HuH-7 (cell line): ENCODE data around the gene GABRP.
A peak's percentile ranks its signal among the peaks of the same experiment; 100 is the strongest.
"Not testable (repeated sequence)": the region's sequence is repeated elsewhere in the genome, so short reads cannot be mapped to it uniquely, and the experiment has no call there.

ENCODE experiments used
- DNase-seq: peaks from one replicate; pipeline ENCODE4 v3.0.0; 2011; ENCODE audit warnings: low spot score

GABRP gene

GRCh38 chr5:170783498-170784247 is at the start of gene GABRP:
Gene GABRP (plus strand): TSS chr5:170783725. CDS start chr5:170788616, 4,891 bp downstream.
- no peak for DNase-seq

DNA sequence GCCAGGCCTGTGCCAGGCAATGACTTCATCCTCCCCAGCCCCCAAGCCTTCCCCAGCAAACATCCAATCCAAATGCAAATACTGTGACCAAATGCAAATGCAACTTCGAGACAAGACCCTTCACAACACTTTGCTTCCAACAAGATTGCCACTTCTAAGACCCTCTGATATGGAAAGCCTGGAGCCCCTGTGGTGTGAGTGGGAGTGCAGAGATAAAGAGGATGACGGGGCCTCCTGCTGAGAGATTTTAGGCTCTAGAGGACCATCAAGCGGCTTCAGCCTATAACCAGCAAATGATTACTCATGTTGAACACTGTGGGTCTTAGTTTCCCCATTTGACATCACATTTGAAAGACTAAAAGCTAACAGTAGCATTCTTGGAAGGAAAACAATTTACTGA is 46.6 kb upstream of the GABRP start:
- DNase-seq = no peak

DNA sequence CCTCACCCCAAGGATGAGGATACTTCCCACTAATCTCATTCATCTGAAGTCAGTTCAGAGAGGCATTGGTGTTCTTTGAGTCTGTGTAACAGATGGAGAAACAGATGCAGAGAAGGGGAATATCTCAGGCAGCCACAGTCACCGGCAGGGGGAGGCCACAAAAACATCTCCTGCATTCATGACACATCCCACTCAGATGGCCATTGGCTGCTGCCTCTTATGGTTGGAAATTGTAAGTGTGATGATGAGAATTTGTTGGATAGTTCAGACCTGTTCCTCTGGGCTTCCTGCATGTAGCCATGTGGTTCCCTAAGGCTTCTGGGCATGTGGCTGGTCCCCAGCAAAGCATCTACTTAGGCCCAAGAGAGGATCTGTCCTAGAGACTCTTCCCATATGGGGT is 45.9 kb upstream of the GABRP start:
- DNase-seq = no peak

- no peak for DNase-seq
Measured at GRCh38 chr5:170738840-170739239, 44.7 kb upstream of the GABRP start.

GRCh38 chr5:170739446-170739845 is 44.1 kb upstream of the GABRP start:
- no peak for DNase-seq

DNA sequence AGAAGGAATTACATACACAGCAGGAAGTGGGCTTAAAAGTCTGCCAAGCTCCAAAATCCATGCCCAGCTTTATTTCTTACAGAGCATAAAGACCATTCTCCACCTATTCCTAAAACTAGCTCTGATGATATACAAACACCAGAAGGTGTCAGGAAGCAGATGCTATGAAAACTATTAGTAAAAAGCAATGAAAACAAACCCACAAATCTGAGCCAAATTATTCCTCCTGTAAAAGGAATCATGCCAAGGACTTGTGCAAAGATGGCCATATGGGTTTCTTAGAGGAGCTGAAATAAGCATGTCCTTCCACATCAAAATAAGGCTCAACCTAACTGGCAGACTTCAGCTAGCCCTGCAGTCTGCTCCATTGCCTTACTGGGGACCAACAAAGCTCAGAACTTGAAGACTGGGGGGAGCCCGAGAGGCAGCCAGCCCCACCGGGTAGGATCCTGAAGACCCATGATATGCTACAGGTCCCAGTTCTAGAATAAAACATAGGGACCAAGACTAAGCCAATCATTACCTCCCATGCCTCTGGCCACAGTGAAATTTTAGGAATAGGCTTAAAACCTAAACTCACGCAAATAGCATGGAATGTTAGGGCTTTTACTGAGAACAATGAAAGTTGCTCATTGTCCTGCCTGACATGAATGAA is 42.8 kb upstream of the GABRP start:
- no peak for DNase-seq

GRCh38 chr5:170741801-170742200 is 41.7 kb upstream of the GABRP start:
- DNase-seq = no peak

DNA sequence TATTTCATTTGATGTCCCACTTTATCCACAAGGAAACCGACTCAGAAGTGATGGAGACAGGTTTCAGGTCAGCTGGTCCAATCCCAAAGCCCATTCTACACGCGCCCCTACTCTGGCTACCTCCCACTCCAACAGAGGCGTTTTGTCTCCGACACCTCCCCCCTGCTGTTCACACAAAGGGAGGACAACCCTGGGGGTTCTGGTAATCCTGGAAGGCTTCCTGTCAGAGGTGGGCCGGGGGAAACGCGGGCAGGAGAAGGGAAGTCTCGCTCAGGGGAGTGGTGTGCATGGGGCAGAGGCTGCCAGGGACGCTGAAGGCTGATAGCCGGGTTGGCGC is 39.7 kb upstream of the GABRP start:
- no peak for DNase-seq

GRCh38 chr5:170745481-170746071 is 37.9 kb upstream of the GABRP start:
- no peak for DNase-seq

GRCh38 chr5:170746075-170746960 is 37.2 kb upstream of the GABRP start:
- DNase-seq = no peak

DNA sequence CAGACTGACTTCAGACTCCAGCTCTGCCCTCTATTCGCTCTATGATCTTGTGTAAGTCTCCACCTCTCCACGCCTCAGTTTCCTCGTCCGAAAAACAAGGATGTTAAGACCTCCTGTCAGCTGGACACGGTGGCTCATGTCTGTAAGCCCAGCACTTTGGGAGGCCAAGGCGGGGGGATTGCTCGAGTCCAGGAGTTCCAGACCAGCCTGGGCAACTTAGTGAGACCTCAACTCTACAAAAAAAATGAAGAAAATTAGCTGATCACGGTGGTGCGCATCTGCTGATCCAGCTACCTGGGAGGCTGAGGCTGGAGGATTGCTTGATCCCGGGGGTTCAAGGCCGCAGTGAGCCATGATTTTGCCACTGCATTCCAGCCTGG is 36.6 kb upstream of the GABRP start:
- no peak for DNase-seq

DNA sequence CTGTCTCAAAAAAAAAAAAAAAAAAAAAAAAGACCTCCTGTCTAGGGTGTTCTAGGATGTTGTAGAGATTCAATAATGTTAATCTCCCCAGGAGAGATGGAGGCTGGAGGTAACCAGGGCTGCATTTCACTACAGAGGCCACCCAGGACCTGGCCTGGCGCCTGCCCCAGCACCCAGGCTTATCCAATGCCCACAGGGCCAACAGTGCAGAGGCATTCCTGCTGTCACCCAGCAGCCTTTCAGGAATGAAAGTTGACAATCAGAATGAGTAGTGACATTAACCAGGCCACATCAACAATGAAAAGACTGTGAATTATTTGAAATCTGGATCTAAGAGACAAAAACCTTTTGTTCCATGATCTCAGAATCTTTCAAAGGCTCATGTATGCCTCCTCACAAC is 36.2 kb upstream of the GABRP start:
- DNase-seq = no peak

DNA sequence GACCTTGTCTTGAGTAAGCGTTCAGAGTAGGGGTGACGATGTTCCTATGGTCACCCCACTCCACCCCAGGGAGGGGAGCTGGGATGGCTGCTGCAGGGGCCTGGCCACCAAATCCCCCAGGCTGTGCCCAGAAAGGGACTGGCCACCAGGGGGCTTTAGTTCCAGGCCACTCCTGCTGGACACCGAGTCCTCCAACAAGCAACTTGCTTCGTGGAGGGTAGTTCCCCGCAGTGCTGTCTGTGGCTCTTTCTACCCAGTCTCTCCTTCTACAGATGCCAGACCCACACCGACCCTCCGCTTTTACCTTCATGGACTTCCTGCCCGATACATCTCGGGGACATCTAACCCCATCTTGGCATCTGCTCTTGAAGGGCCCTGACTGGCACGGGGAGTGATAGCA is 35.7 kb upstream of the GABRP start:
- peak; percentile 52 for DNase-seq

- DNase-seq = no peak
Measured at GRCh38 chr5:170748951-170749471, 34.5 kb upstream of the GABRP start.

DNA sequence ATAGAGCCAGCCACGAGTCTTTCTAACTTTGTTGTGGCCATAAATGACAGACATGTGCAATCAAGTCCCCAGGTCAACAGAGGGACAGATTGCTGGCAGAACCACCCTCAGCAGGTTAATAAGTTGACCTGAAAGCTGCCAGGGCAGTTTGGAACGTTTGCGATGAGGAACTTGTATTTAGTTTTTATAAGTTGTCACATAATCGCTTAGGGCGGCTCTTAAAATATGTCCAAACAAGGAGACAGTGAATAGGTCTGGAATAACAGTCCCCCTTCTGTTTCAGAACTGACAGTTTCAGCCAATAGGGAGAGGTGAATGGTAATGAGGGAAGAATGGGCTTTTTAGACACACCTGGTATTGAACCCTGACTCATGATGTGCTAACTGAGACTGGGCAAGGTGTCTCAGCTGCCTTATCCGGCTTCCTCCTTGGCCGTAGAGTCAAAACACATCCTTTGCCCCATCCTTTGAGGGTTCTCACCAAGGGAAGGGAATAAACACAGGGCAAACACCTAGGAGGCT is 33.6 kb upstream of the GABRP start:
- DNase-seq = no peak

DNA sequence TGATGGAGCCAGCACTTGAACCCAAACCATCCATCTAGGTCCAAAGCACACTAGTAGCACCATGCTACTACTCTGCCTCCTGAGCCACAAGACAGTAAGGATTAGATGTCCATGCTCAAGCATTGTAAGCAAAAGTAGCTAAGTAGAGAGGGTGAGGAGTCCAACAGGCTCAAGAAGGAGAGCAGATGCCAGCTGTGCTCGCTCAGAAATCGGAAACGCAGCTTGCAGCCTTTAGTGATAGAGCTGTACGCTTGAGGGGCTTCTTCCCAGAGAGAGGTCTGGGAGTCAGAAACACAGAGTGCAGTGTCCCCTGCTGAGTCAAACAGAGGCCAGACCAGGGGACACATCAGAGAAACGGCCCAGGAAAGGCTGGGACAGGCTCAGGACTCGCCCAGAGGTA is 32.7 kb upstream of the GABRP start:
- DNase-seq = no peak

DNA sequence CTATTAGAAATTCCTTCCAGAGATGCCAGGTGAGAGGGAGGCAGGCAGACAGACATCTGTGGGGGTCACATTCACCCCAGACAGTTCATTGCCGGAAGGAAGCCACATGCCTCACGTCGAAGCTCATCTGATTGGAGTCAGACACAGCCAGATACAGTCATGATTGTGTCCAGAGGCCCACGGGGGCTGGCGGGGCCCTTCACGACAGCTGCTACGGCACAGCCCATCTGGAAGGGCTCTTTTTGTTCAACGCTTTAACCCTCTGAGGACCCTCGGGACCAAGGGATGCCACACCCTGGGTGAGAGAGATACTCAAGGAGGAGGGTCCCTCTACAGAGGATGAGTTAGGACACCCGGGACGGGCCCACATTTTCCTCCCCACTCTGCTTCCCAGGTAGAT is 31.9 kb upstream of the GABRP start:
- no peak for DNase-seq

GRCh38 chr5:170752257-170753215 is 31.0 kb upstream of the GABRP start:
- DNase-seq = no peak

- DNase-seq = no peak
Measured at GRCh38 chr5:170753311-170753710, 30.2 kb upstream of the GABRP start.

- DNase-seq = not testable (repeated sequence)
Measured at GRCh38 chr5:170754508-170754907, 29.0 kb upstream of the GABRP start.
